IMR-90 (cell line): ENCODE measurements around the gene PARD3. TPM values are rescaled to one million over a fixed set of nuclear protein-coding genes. Genes with fewer than 3 reads are reported as not detected.
A peak's percentile ranks its signal among the peaks of the same experiment; 100 is the strongest.

Experiments used
- ATAC-seq: fragments of 200-7000 bp; cut with Tn5 transposase; 2 replicates; pipeline ENCODE4 v1.9.1; 2020; ENCODE audit warnings: low read depth, mild to moderate bottlenecking, moderate library complexity
- BruUV-seq: library from RNA; stranded (reverse); fragments of 400-500 nt; replicated peaks from 2 replicates; lab custom pipeline; 2021; lab: Mats Ljungman, UMichigan
- CTCF ChIA-PET: fragments of 300-600 bp; formaldehyde crosslinking; extraction: SDS; loops from one replicate; lab custom pipeline; 2021; ENCODE audit warnings: antibody characterized with exemption; lab: Yijun Ruan, JAX
- POLR2A ChIA-PET: fragments of 300-600 bp; sonication (Branson Sonifier 250); formaldehyde crosslinking; loops from one replicate; lab custom pipeline; 2022; ENCODE audit warnings: antibody characterized with exemption; ENCODE audit not compliant: unreplicated experiment; lab: Charles Lee
- DNase-seq: peaks from one replicate; pipeline ENCODE4 v3.0.0; 2013
- H2AFZ ChIP-seq: replicated peaks from 2 replicates; pipeline ENCODE3; 2013; ENCODE audit warnings: low read length, mild to moderate bottlenecking; ENCODE audit not compliant: poor library complexity
- H2AK5ac ChIP-seq: 2 replicates; pipeline ENCODE4 v1.6.1; 2013; ENCODE audit warnings: low read depth, low read length, inconsistent platforms
- H2AK9ac ChIP-seq: replicated peaks from 2 replicates; pipeline ENCODE3; 2013; ENCODE audit warnings: mild to moderate bottlenecking, low read depth, low read length, moderate library complexity; ENCODE audit not compliant: poor library complexity
- H2BK120ac ChIP-seq: 2 replicates; pipeline ENCODE4 v1.6.1; 2013; ENCODE audit warnings: low read depth, low read length, inconsistent platforms
- H2BK15ac ChIP-seq: 3 replicates; pipeline ENCODE4 v1.6.1; 2013; ENCODE audit warnings: low read depth, low read length, inconsistent platforms
- H2BK20ac ChIP-seq: 2 replicates; pipeline ENCODE4 v1.6.1; 2013; ENCODE audit warnings: low read depth, mild to moderate bottlenecking, inconsistent platforms, low read length, moderate library complexity
- H2BK5ac ChIP-seq: 2 replicates; pipeline ENCODE4 v1.6.1; 2013; ENCODE audit warnings: mild to moderate bottlenecking, low read depth, low read length, inconsistent platforms; ENCODE audit not compliant: poor library complexity, severe bottlenecking
- H3K14ac ChIP-seq: replicated peaks from 2 replicates; pipeline ENCODE4 v1.6.1; 2013; ENCODE audit warnings: low read depth, low read length, inconsistent platforms
- H3K18ac ChIP-seq: 2 replicates; pipeline ENCODE4 v1.6.1; 2013; ENCODE audit warnings: low read depth, low read length, control low read depth
- H3K23ac ChIP-seq: 2 replicates; pipeline ENCODE4 v1.6.1; 2013; ENCODE audit warnings: low read depth, low read length, inconsistent platforms
- H3K27ac ChIP-seq: 2 replicates; pipeline ENCODE4 v1.5.1; 2013; ENCODE audit warnings: mild to moderate bottlenecking, control low read depth, low read length; ENCODE audit not compliant: insufficient read depth
- H3K27me3 ChIP-seq: 2 replicates; pipeline ENCODE4 v1.6.1; 2013; ENCODE audit warnings: low read length; ENCODE audit not compliant: control insufficient read depth, insufficient read depth
- H3K36me3 ChIP-seq: 2 replicates; pipeline ENCODE4 v1.6.1; 2013; ENCODE audit warnings: low read length, mixed read lengths; ENCODE audit not compliant: control insufficient read depth, insufficient read depth
- H3K4ac ChIP-seq: 2 replicates; pipeline ENCODE4 v1.6.1; 2013; ENCODE audit warnings: low read depth, low read length, inconsistent platforms
- H3K4me1 ChIP-seq: 2 replicates; pipeline ENCODE4 v1.6.1; 2013; ENCODE audit warnings: low read length, mixed read lengths; ENCODE audit not compliant: control insufficient read depth, insufficient read depth
- H3K4me2 ChIP-seq: 2 replicates; pipeline ENCODE4 v1.6.1; 2013; ENCODE audit warnings: low read depth, mild to moderate bottlenecking, control low read depth, low read length, moderate library complexity
- H3K4me3 ChIP-seq: 2 replicates; pipeline ENCODE4 v1.5.1; 2013; ENCODE audit warnings: low read depth, mild to moderate bottlenecking, control low read depth, low read length, moderate library complexity; ENCODE audit not compliant: insufficient read depth
- H3K56ac ChIP-seq: 2 replicates; pipeline ENCODE4 v1.6.1; 2013; ENCODE audit warnings: low read length, inconsistent platforms; ENCODE audit not compliant: insufficient read depth; ENCODE audit errors: extremely low read depth
- H3K79me1 ChIP-seq, 2 experiments: 2 replicates each; pipeline ENCODE4 v1.6.1; 2013; ENCODE audit warnings: low read length in 2 of 2, inconsistent platforms in 1 of 2, low read depth in 1 of 2
- H3K9ac ChIP-seq: 2 replicates; pipeline ENCODE4 v1.6.1; 2013; ENCODE audit warnings: low read depth, low read length, control low read depth
- H3K9me1 ChIP-seq: 2 replicates; pipeline ENCODE4 v1.6.1; 2013; ENCODE audit warnings: low read length, inconsistent platforms; ENCODE audit not compliant: insufficient read depth
- H3K9me3 ChIP-seq: 2 replicates; pipeline ENCODE4 v1.6.1; 2013; ENCODE audit warnings: low read length; ENCODE audit not compliant: control insufficient read depth, insufficient read depth
- H4K20me1 ChIP-seq: 2 replicates; pipeline ENCODE4 v1.6.1; 2013; ENCODE audit warnings: low read length, inconsistent platforms; ENCODE audit not compliant: insufficient read depth
- H4K5ac ChIP-seq: 2 replicates; pipeline ENCODE4 v1.6.1; 2013; ENCODE audit warnings: mild to moderate bottlenecking, low read depth, low read length, control low read depth
- H4K8ac ChIP-seq, 2 experiments: 2 replicates each; pipeline ENCODE4 v1.6.1; 2013; ENCODE audit warnings: low read depth in 2 of 2, low read length in 2 of 2, control low read depth in 1 of 2, inconsistent platforms in 1 of 2
- H4K91ac ChIP-seq: 2 replicates; pipeline ENCODE4 v1.6.1; 2013; ENCODE audit warnings: low read depth, low read length, inconsistent platforms; ENCODE audit not compliant: insufficient read depth
- NFE2L2 ChIP-seq: fragments of 150-350 bp; IDR thresholded peaks from 2 replicates; pipeline ENCODE4 v1.6.1; 2016; ENCODE audit warnings: low read depth, mild to moderate bottlenecking, low read length
- RAD21 ChIP-seq: IDR thresholded peaks from 2 replicates; pipeline ENCODE4 v1.6.1; 2012; ENCODE audit warnings: low read length, improper control_type of control experiment
- SMC3 ChIP-seq: fragments of 150-350 bp; IDR thresholded peaks from 2 replicates; pipeline ENCODE4 v1.6.1; 2016; ENCODE audit warnings: low read depth, mild to moderate bottlenecking, antibody characterized with exemption, low read length, moderate library complexity
- WGBS, 2 experiments: methylation state at CpG; one replicate each; pipeline versions ENCODE4 v1.1.5 to v1.1.7; 2013; ENCODE audit warnings: missing lambda C conversion rate in 2 of 2; ENCODE audit not compliant: insufficient read length in 1 of 2; ENCODE audit errors: extremely low coverage in 2 of 2; 5-methylcytosine and 5-hydroxymethylcytosine counted together
- dilution Hi-C: fragments of 300-500 bp; cut with HindIII; formaldehyde crosslinking; loops from one replicate; pipeline ENCODE4 v1.14.3; 2018; ENCODE audit warnings: low sequenced_read_pairs; ENCODE audit not compliant: unreplicated experiment
- in situ Hi-C: fragments of 300-500 bp; cut with MboI; formaldehyde crosslinking; loops from 3 replicates; pipeline ENCODE4 v1.14.3; 2019; ENCODE audit warnings: low sequenced_read_pairs, inconsistent platforms, mixed read lengths
- intact Hi-C: fragments of 100-400 bp; cut with micrococcal nuclease; formaldehyde crosslinking; loops from 2 replicates; pipeline ENCODE4 v1.10.0; 2022
- polyA plus RNA-seq, 3 experiments: library from polyadenylated mRNA; depleted of rRNA; stranded (reverse); fragments of >200 nt; gene quantifications; 2 replicates each; pipeline ENCODE4 v1.2.3, GENCODE V29; 2012; ENCODE audit warnings: low replicate concordance in 1 of 3
- total RNA-seq: library from RNA; depleted of rRNA; stranded (reverse); fragments of >200 nt; gene quantifications from 2 replicates; pipeline ENCODE4 v1.2.3, GENCODE V29; 2012
- TF ChIP-seq, protein P1 (sequence below): conservative IDR thresholded peaks from 2 replicates; pipeline ENCODE4 v1.5.1; 2012; ENCODE audit warnings: mild to moderate bottlenecking, low read depth, low read length, improper control_type of control experiment

Gene PARD3
- total and polyA plus RNA-seq, 2 of the 4 experiments (the other 2 are of a cell fraction) = 14.6 to 37.5 TPM

GRCh38 chr10:34655286-34656170 lies 159.6 kb downstream of the PARD3 start:
- CTCF ChIA-PET = interaction anchor here (0.7 to 3.6 kb wide), 6 partner anchors 10 to 136 kb away, joined by 3 to 10 read pairs (median 4); no protein-coding TSS in a partner anchor
- no peak overlapping the region for H3K4ac ChIP-seq
- H3K27me3 ChIP-seq = no peaks in the 10 kb centered on the region
- H2BK120ac ChIP-seq = no peak overlapping the region
- peaks cover 29 to 53% of the 10 kb centered on the region in 2 experiments for H3K79me1 ChIP-seq
- H3K23ac ChIP-seq = no peak overlapping the region
- H3K4me3 ChIP-seq = no peak overlapping the region
- H3K9me1 ChIP-seq = peaks cover 3% of the 10 kb centered on the region; the same call in 1 of the 2 replicates
- no TSS peak for BruUV-seq
- H3K36me3 ChIP-seq = no peaks in the 10 kb centered on the region
- no peak overlapping the region for H3K14ac ChIP-seq
- peak; percentile 79 for ATAC-seq
- H4K5ac ChIP-seq = no peak overlapping the region
- peak; percentile 65 for TF ChIP-seq RAD21
- no peak for TF ChIP-seq NFE2L2
- TF ChIP-seq, protein P1, sequence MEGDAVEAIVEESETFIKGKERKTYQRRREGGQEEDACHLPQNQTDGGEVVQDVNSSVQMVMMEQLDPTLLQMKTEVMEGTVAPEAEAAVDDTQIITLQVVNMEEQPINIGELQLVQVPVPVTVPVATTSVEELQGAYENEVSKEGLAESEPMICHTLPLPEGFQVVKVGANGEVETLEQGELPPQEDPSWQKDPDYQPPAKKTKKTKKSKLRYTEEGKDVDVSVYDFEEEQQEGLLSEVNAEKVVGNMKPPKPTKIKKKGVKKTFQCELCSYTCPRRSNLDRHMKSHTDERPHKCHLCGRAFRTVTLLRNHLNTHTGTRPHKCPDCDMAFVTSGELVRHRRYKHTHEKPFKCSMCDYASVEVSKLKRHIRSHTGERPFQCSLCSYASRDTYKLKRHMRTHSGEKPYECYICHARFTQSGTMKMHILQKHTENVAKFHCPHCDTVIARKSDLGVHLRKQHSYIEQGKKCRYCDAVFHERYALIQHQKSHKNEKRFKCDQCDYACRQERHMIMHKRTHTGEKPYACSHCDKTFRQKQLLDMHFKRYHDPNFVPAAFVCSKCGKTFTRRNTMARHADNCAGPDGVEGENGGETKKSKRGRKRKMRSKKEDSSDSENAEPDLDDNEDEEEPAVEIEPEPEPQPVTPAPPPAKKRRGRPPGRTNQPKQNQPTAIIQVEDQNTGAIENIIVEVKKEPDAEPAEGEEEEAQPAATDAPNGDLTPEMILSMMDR = peak; percentile 66
- peak; percentile 69 for TF ChIP-seq SMC3
- H2AFZ ChIP-seq = peak overlapping the region; percentile 6
- H2AK9ac ChIP-seq = no peak overlapping the region
- intact Hi-C loops = loop anchor here (5.0 kb wide), 1 partner anchor 557 kb away; no protein-coding TSS in a partner anchor
- dilution Hi-C loops = no loop called here
- peak; percentile 75 for DNase-seq
- H2AK5ac ChIP-seq = no peak overlapping the region
- no peak overlapping the region for H2BK5ac ChIP-seq
- no peak overlapping the region for H4K91ac ChIP-seq
- H3K18ac ChIP-seq = no peak overlapping the region
- no peak overlapping the region for H3K4me2 ChIP-seq
- peaks cover 5% of the 10 kb centered on the region for H3K4me1 ChIP-seq
- in situ Hi-C loops = loop anchor here (25.0 kb wide), 1 partner anchor 357 kb away; no protein-coding TSS in a partner anchor
- no peaks in the 10 kb centered on the region for H3K9me3 ChIP-seq
- H3K56ac ChIP-seq = no peak overlapping the region
- H3K9ac ChIP-seq = no peak overlapping the region
- H3K27ac ChIP-seq = no peak overlapping the region
- POLR2A ChIA-PET = no interaction called here
- no peak overlapping the region for H4K8ac ChIP-seq
- H2BK15ac ChIP-seq = no peak overlapping the region
- H2BK20ac ChIP-seq = no peak overlapping the region
- peaks cover 7% of the 10 kb centered on the region; the same call in 1 of the 2 replicates for H4K20me1 ChIP-seq
- WGBS, 2 experiments = no CpG with 5 or more reads among the region's 6 CpGs
